GM12875 (cell line): ENCODE data around the gene FERMT3.
A peak's percentile ranks its signal among the peaks of the same experiment; 100 is the strongest.

Experiments
- H3K4me3 ChIP-seq: one replicate; pipeline ENCODE4 v1.5.1; 2011; ENCODE audit warnings: low read depth, low read length, control low read depth
- CTCF ChIP-seq: IDR thresholded peaks from 2 replicates; pipeline ENCODE4 v1.5.1; 2011; ENCODE audit warnings: low read depth, mild to moderate bottlenecking, control low read depth, inconsistent platforms, low read length, moderate library complexity, borderline replicate concordance; ENCODE audit not compliant: insufficient read depth

FERMT3 gene

GRCh38 chr11:64251753-64252002, 45.2 kb downstream of the FERMT3 start:
- peak overlapping the region; percentile 77 for H3K4me3 ChIP-seq
- no peak for TF ChIP-seq CTCF

GRCh38 chr11:64252003-64252872, 45.7 kb downstream of the FERMT3 start:
- peak overlapping the region; percentile 77 for H3K4me3 ChIP-seq
- peak; percentile 53 for TF ChIP-seq CTCF

- no peak for TF ChIP-seq CTCF
These were observed 46.5 kb downstream of the FERMT3 start for GRCh38 chr11:64253043-64253442.

GRCh38 chr11:64253481-64253880, 47.0 kb downstream of the FERMT3 start:
- TF ChIP-seq CTCF, result no peak
- H3K4me3 ChIP-seq, result no peak overlapping the region

More at GRCh38 chr11:64253043-64253442, 46.5 kb downstream of the FERMT3 start:
- no peak overlapping the region for H3K4me3 ChIP-seq

- H3K4me3 ChIP-seq, result no peak overlapping the region
- TF ChIP-seq CTCF, result no peak
These were observed 47.8 kb downstream of the FERMT3 start for GRCh38 chr11:64254326-64254725.

GRCh38 chr11:64255135-64256128, 48.9 kb downstream of the FERMT3 start:
- no peak for TF ChIP-seq CTCF
- H3K4me3 ChIP-seq, result no peak overlapping the region
